ENCODE data around the gene ST6GALNAC2.

- TF ChIP-seq REST (IDR thresholded peaks at IDR 0.05; ENCODE audit: low read depth, low read length) (no peak), NBN (IDR thresholded peaks at IDR 0.05) (no peak)
These were observed 9.0 kb upstream of the ST6GALNAC2 start for GRCh38 chr17:76594690-76595089.

Data from GM12878 (cell line).